Ishikawa (cell line): Measurements from ENCODE around the gene GLS2.

ENCODE experiments used
- CEBPB ChIP-seq: IDR thresholded peaks from 2 replicates; pipeline ENCODE4 v1.6.1; 2012
- EGR1 ChIP-seq: IDR thresholded peaks from 2 replicates; pipeline ENCODE4 v1.6.1; 2012
- EP300 ChIP-seq: IDR thresholded peaks from 2 replicates; pipeline ENCODE4 v1.6.1; 2012; ENCODE audit warnings: borderline replicate concordance
- FOXM1 ChIP-seq: IDR thresholded peaks from 2 replicates; pipeline ENCODE4 v1.6.1; 2012; ENCODE audit warnings: low read depth, borderline replicate concordance
- MAX ChIP-seq: IDR thresholded peaks from 2 replicates; pipeline ENCODE4 v1.6.1; 2012
- NFIC ChIP-seq: IDR thresholded peaks from 2 replicates; pipeline ENCODE4 v1.6.1; 2012
- RAD21 ChIP-seq: IDR thresholded peaks from 2 replicates; pipeline ENCODE4 v1.6.1; 2012; ENCODE audit warnings: low read depth
- REST ChIP-seq: IDR thresholded peaks from 2 replicates; pipeline ENCODE4 v1.6.1; 2012; ENCODE audit warnings: low read depth, mild to moderate bottlenecking
- TAF1 ChIP-seq: IDR thresholded peaks from 2 replicates; pipeline ENCODE4 v1.6.1; 2012; ENCODE audit warnings: low read depth, mild to moderate bottlenecking
- TCF12 ChIP-seq: IDR thresholded peaks from 2 replicates; pipeline ENCODE4 v1.6.1; 2012; ENCODE audit warnings: low read depth
- TEAD4 ChIP-seq: IDR thresholded peaks from 2 replicates; pipeline ENCODE4 v1.6.1; 2012
- USF1 ChIP-seq: IDR thresholded peaks from 2 replicates; pipeline ENCODE4 v1.6.1; 2012
- ZBTB7A ChIP-seq: IDR thresholded peaks from 2 replicates; pipeline ENCODE4 v1.6.1; 2012; ENCODE audit warnings: low read depth

- TF ChIP-seq REST (no peak), FOXM1 (no peak), CEBPB (no peak), EP300 (no peak), TEAD4 (no peak), TAF1 (no peak), TCF12 (no peak), MAX (no peak), ZBTB7A (no peak), NFIC (no peak), EGR1 (no peak), USF1 (no peak), RAD21 (no peak)
Observed at GRCh38 chr12:56425193-56425592, 62.8 kb downstream of the GLS2 start.
